ENCODE data around the gene NES. TPM values are rescaled to one million over a fixed set of nuclear protein-coding genes. Genes with fewer than 3 reads are reported as not detected.

Gene NES
- total and polyA plus RNA-seq, 2 of the 8 experiments (the other 6 are each of a cell fraction or from before 2014, with no cell fraction given) = 13.3 to 135 TPM

GRCh38 chr1:156682166-156682890, 5.1 kb upstream of the NES start (continued):
- TF ChIP-seq RAD21 (IDR thresholded peaks at IDR 0.05 in 1 of 2, conservative IDR thresholded peaks at IDR 0.05 in 1 of 2; ENCODE audit: low read depth in 2 of 2, low read length in 2 of 2) (peak; percentile 41 to 53), TAF1 (IDR thresholded peaks at IDR 0.05; ENCODE audit: low read depth, low read length) (no peak), CBX5 (IDR thresholded peaks at IDR 0.05; ENCODE audit: low read depth, low read length) (no peak), SAP30 (IDR thresholded peaks at IDR 0.05; ENCODE audit: insufficient read depth, insufficient replicate concordance, low read length) (no peak), GABPA (IDR thresholded peaks at IDR 0.05; ENCODE audit: borderline replicate concordance, insufficient read depth, low read length) (peak; percentile 27; the same call in 1 of the 2 replicates), SP2 (IDR thresholded peaks at IDR 0.05; ENCODE audit: low read length) (no peak), MAFK (IDR thresholded peaks at IDR 0.05; ENCODE audit: low read depth, low read length) (no peak), PHF8 (conservative IDR thresholded peaks at IDR 0.05; ENCODE audit: low read depth, low read length) (no peak), CHD2 (IDR thresholded peaks at IDR 0.05; ENCODE audit: low read length) (no peak), CHD1 (IDR thresholded peaks at IDR 0.05; ENCODE audit: low read depth, low read length) (no peak), HDAC6 (IDR thresholded peaks at IDR 0.05; ENCODE audit: low read depth, low read length) (no peak), SIN3A (conservative IDR thresholded peaks at IDR 0.05 in 1 of 2, IDR thresholded peaks at IDR 0.05 in 1 of 2; ENCODE audit: low read depth in 1 of 2, low read length in 2 of 2) (no peak)
- TF ChIP-seq, protein P1, sequence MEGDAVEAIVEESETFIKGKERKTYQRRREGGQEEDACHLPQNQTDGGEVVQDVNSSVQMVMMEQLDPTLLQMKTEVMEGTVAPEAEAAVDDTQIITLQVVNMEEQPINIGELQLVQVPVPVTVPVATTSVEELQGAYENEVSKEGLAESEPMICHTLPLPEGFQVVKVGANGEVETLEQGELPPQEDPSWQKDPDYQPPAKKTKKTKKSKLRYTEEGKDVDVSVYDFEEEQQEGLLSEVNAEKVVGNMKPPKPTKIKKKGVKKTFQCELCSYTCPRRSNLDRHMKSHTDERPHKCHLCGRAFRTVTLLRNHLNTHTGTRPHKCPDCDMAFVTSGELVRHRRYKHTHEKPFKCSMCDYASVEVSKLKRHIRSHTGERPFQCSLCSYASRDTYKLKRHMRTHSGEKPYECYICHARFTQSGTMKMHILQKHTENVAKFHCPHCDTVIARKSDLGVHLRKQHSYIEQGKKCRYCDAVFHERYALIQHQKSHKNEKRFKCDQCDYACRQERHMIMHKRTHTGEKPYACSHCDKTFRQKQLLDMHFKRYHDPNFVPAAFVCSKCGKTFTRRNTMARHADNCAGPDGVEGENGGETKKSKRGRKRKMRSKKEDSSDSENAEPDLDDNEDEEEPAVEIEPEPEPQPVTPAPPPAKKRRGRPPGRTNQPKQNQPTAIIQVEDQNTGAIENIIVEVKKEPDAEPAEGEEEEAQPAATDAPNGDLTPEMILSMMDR (IDR thresholded peaks at IDR 0.05; ENCODE audit: control extremely low read depth in 1 of 3, insufficient read depth in 1 of 3, low read depth in 1 of 3, low read length in 3 of 3) = peak; percentile 41 to 47 (median 45)
